H1 (cell line): ENCODE measurements around the gene SOX8. TPM values are rescaled to one million over a fixed set of nuclear protein-coding genes. Genes with fewer than 3 reads are reported as not detected.

ENCODE experiments used
- CTCF ChIA-PET: fragments of 300-600 bp; sonication (Branson Sonifier 250); formaldehyde crosslinking; loops from one replicate; lab custom pipeline; 2021; ENCODE audit not compliant: partially characterized antibody; lab: Charles Lee
- POLR2A ChIA-PET: fragments of 300-600 bp; sonication (Branson Sonifier 250); formaldehyde crosslinking; loops from one replicate; lab custom pipeline; 2021; ENCODE audit warnings: inconsistent platforms; ENCODE audit not compliant: partially characterized antibody; lab: Charles Lee
- DNase-seq, 2 experiments: peaks; one replicate each; pipeline versions ENCODE4 v3.0.0 to v3.0.0-alpha.2; 2010 to 2022; ENCODE audit warnings: low spot score in 2 of 2, low read depth in 1 of 2, mixed read lengths in 1 of 2
- FAIRE-seq: peaks from 2 replicates; lab custom pipeline; 2011; peaks lifted over from hg19 to GRCh38; lab: Jason Lieb, UNC
- H2AFZ ChIP-seq: 2 replicates; pipeline ENCODE4 v1.8.1; 2012; ENCODE audit warnings: low read length, inconsistent platforms
- H2AK5ac ChIP-seq: 2 replicates; pipeline ENCODE4 v1.6.1; 2013; ENCODE audit warnings: low read depth, low read length
- H2BK120ac ChIP-seq: replicated peaks from 2 replicates; pipeline ENCODE3; 2013; ENCODE audit warnings: low read depth, low read length, inconsistent platforms
- H2BK12ac ChIP-seq: 2 replicates; pipeline ENCODE4 v1.6.1; 2013; ENCODE audit warnings: low read depth, low read length
- H2BK15ac ChIP-seq: 2 replicates; pipeline ENCODE4 v1.6.1; 2013; ENCODE audit warnings: low read length
- H2BK20ac ChIP-seq: 2 replicates; pipeline ENCODE4 v1.6.1; 2013; ENCODE audit warnings: low read length
- H2BK5ac ChIP-seq: 2 replicates; pipeline ENCODE4 v1.6.1; 2013; ENCODE audit warnings: low read depth, low read length
- H3K14ac ChIP-seq: 2 replicates; pipeline ENCODE4 v1.6.1; 2013; ENCODE audit warnings: inconsistent platforms; ENCODE audit not compliant: insufficient read length
- H3K18ac ChIP-seq: 2 replicates; pipeline ENCODE4 v1.6.1; 2013; ENCODE audit warnings: low read length; ENCODE audit errors: extremely low read depth
- H3K23ac ChIP-seq: 2 replicates; pipeline ENCODE4 v1.6.1; 2013; ENCODE audit warnings: inconsistent platforms; ENCODE audit not compliant: insufficient read length
- H3K23me2 ChIP-seq: 2 replicates; pipeline ENCODE4 v1.6.1; 2013; ENCODE audit warnings: low read depth, low read length
- H3K27ac ChIP-seq: 2 replicates; pipeline ENCODE4 v1.6.1; 2011; ENCODE audit warnings: low read depth, low read length, inconsistent platforms
- H3K27me3 ChIP-seq, 4 experiments: replicated peaks in 1 of 4; 1 replicate in 1 of 4; 2 replicates in 3 of 4; pipeline versions ENCODE4 v1.6.1 to v1.8.1; 2011 to 2013; ENCODE audit warnings: low read length in 3 of 4, mild to moderate bottlenecking in 3 of 4, inconsistent platforms in 2 of 4, mixed read lengths in 2 of 4, moderate library complexity in 1 of 4; ENCODE audit not compliant: control insufficient read depth in 3 of 4, insufficient read depth in 3 of 4; ENCODE audit errors: extremely low read depth in 1 of 4
- H3K36me3 ChIP-seq, 4 experiments: 2 replicates each; pipeline versions ENCODE4 v1.6.1 to v1.8.1; 2011 to 2013; ENCODE audit warnings: mild to moderate bottlenecking in 4 of 4, low read length in 3 of 4, moderate library complexity in 2 of 4, control low read depth in 1 of 4, inconsistent platforms in 1 of 4; ENCODE audit not compliant: insufficient read depth in 4 of 4, control insufficient read depth in 2 of 4
- H3K4ac ChIP-seq: replicated peaks from 2 replicates; pipeline ENCODE3; 2013; ENCODE audit warnings: low read length, low read depth, mixed read lengths, inconsistent platforms; ENCODE audit not compliant: insufficient read length
- H3K4me1 ChIP-seq, 4 experiments: replicated peaks in 1 of 4; 1 replicate in 1 of 4; 2 replicates in 3 of 4; pipeline versions ENCODE4 v1.6.1 to v1.8.1; 2011 to 2013; ENCODE audit warnings: low read length in 3 of 4, inconsistent platforms in 2 of 4, mixed read lengths in 1 of 4; ENCODE audit not compliant: insufficient read depth in 4 of 4, control insufficient read depth in 3 of 4
- H3K4me2 ChIP-seq, 2 experiments: 2 replicates each; pipeline versions ENCODE4 v1.6.1 to v1.8.1; 2011 to 2013; ENCODE audit warnings: low read depth in 2 of 2, low read length in 2 of 2, control low read depth in 1 of 2, inconsistent platforms in 1 of 2, mild to moderate bottlenecking in 1 of 2; ENCODE audit not compliant: insufficient read depth in 1 of 2
- H3K4me3 ChIP-seq, 4 experiments: fragments of 200-600, 300-600 bp in 1 of 4; sonication (generic), shearing (Covaris generic), sonication (Bioruptor Twin) in 1 of 4; 2 replicates each; pipeline versions ENCODE4 v1.5.1 to v1.8.1; 2011 to 2016; ENCODE audit warnings: low read length in 4 of 4, low read depth in 3 of 4, control low read depth in 2 of 4, inconsistent platforms in 2 of 4, mild to moderate bottlenecking in 2 of 4, mixed read lengths in 1 of 4, moderate library complexity in 1 of 4; ENCODE audit not compliant: insufficient read depth in 2 of 4; ENCODE audit errors: extremely low read depth in 1 of 4
- H3K56ac ChIP-seq: replicated peaks from 2 replicates; pipeline ENCODE3; 2013; ENCODE audit warnings: low read depth, mild to moderate bottlenecking, mixed read lengths, low read length, inconsistent platforms; ENCODE audit not compliant: insufficient read length
- H3K79me1 ChIP-seq: 2 replicates; pipeline ENCODE4 v1.6.1; 2013; ENCODE audit warnings: low read depth, low read length, control low read depth
- H3K79me2 ChIP-seq, 2 experiments: 2 replicates each; pipeline versions ENCODE4 v1.6.1 to v1.8.1; 2012 to 2013; ENCODE audit warnings: low read length in 2 of 2, mild to moderate bottlenecking in 2 of 2, inconsistent platforms in 1 of 2; ENCODE audit not compliant: insufficient read depth in 2 of 2, control insufficient read depth in 1 of 2
- H3K9ac ChIP-seq, 4 experiments: replicated peaks in 1 of 4; 1 replicate in 1 of 4; 2 replicates in 3 of 4; pipeline versions ENCODE4 v1.6.1 to v1.8.1; 2011 to 2013; ENCODE audit warnings: low read depth in 3 of 4, low read length in 3 of 4, control low read depth in 2 of 4, mild to moderate bottlenecking in 2 of 4, moderate library complexity in 2 of 4, inconsistent platforms in 1 of 4; ENCODE audit errors: extremely low read depth in 1 of 4
- H3K9me3 ChIP-seq, 2 experiments: 2 replicates each; pipeline versions ENCODE4 v1.6.1 to v1.8.1; 2012 to 2013; ENCODE audit warnings: mild to moderate bottlenecking in 2 of 2, moderate library complexity in 2 of 2, control low read depth in 1 of 2, inconsistent platforms in 1 of 2, low read depth in 1 of 2, low read length in 1 of 2, mixed read lengths in 1 of 2; ENCODE audit not compliant: insufficient read depth in 2 of 2
- H4K20me1 ChIP-seq, 2 experiments: replicated peaks in 1 of 2; 2 replicates each; pipeline versions ENCODE3 to v1.8.1; 2011 to 2013; ENCODE audit warnings: inconsistent platforms in 2 of 2, low read length in 2 of 2, mild to moderate bottlenecking in 1 of 2; ENCODE audit not compliant: insufficient read depth in 2 of 2, control insufficient read depth in 1 of 2
- H4K5ac ChIP-seq: 2 replicates; pipeline ENCODE4 v1.6.1; 2013; ENCODE audit warnings: low read length, low read depth, mixed read lengths, inconsistent platforms; ENCODE audit not compliant: insufficient read length
- H4K8ac ChIP-seq: 2 replicates; pipeline ENCODE4 v1.8.0; 2013; ENCODE audit warnings: mild to moderate bottlenecking, moderate library complexity, low read length, inconsistent platforms; ENCODE audit not compliant: insufficient read depth; ENCODE audit errors: extremely low read depth
- H4K91ac ChIP-seq: replicated peaks from 2 replicates; pipeline ENCODE3; 2013; ENCODE audit warnings: low read length, mixed read lengths, inconsistent platforms; ENCODE audit not compliant: insufficient read length
- CBX5 ChIP-seq: fragments of 300-800, 300-1000 bp; sonication (generic); IDR thresholded peaks from 2 replicates; pipeline ENCODE4 v1.7.1; 2016; ENCODE audit warnings: antibody characterized with exemption, low read length, low read depth
- CBX8 ChIP-seq: fragments of 300-800, 300-1000 bp; sonication (generic); IDR thresholded peaks from 2 replicates; pipeline ENCODE4 v1.7.1; 2016; ENCODE audit warnings: low read depth, low read length, borderline replicate concordance
- CEBPB ChIP-seq: IDR thresholded peaks from 2 replicates; pipeline ENCODE4 v1.6.1; 2012; ENCODE audit warnings: low read depth, low read length
- EGR1 ChIP-seq: IDR thresholded peaks from 2 replicates; pipeline ENCODE4 v1.6.1; 2011; ENCODE audit warnings: low read depth, low read length, borderline replicate concordance
- GABPA ChIP-seq: IDR thresholded peaks from 2 replicates; pipeline ENCODE4 v1.6.1; 2011; ENCODE audit warnings: mild to moderate bottlenecking, low read length, moderate library complexity, borderline replicate concordance; ENCODE audit not compliant: insufficient read depth
- GTF2F1 ChIP-seq: IDR thresholded peaks from 2 replicates; pipeline ENCODE4 v1.6.1; 2012; ENCODE audit warnings: low read depth, low read length, improper control_type of control experiment, borderline replicate concordance
- KDM4A ChIP-seq: IDR thresholded peaks from one replicate; pipeline ENCODE4 v1.7.1; 2012; ENCODE audit warnings: low read depth, mild to moderate bottlenecking, moderate library complexity, low read length, inconsistent platforms; ENCODE audit not compliant: severe bottlenecking
- NRF1 ChIP-seq: IDR thresholded peaks from 2 replicates; pipeline ENCODE4 v1.6.1; 2011; ENCODE audit warnings: mild to moderate bottlenecking, low read depth, low read length, improper control_type of control experiment
- POLR2A ChIP-seq, 2 experiments: IDR thresholded peaks; 1 replicate in 1 of 2; 2 replicates in 1 of 2; pipeline ENCODE4 v1.6.1; 2011; ENCODE audit warnings: low read depth in 2 of 2, low read length in 2 of 2, mild to moderate bottlenecking in 2 of 2; ENCODE audit errors: control extremely low read depth in 1 of 2
- POU5F1 ChIP-seq: IDR thresholded peaks from 2 replicates; pipeline ENCODE4 v1.6.1; 2011; ENCODE audit warnings: low read depth, mild to moderate bottlenecking, low read length, moderate library complexity
- RFX5 ChIP-seq: IDR thresholded peaks from 2 replicates; pipeline ENCODE4 v1.6.1; 2011; ENCODE audit warnings: low read depth, low read length, improper control_type of control experiment, borderline replicate concordance
- TBP ChIP-seq: IDR thresholded peaks from 2 replicates; pipeline ENCODE4 v1.6.1; 2011; ENCODE audit warnings: low read depth, low read length, improper control_type of control experiment
- USF2 ChIP-seq: IDR thresholded peaks from 2 replicates; pipeline ENCODE4 v1.6.1; 2011; ENCODE audit warnings: low read length, improper control_type of control experiment
- WGBS, 2 experiments: shearing (Covaris generic) in 1 of 2; methylation state at CpG; one replicate each; pipeline versions ENCODE4 v1.1.6 to v1.1.7; 2013 to 2015; ENCODE audit warnings: low lambda C conversion rate in 2 of 2, mixed read lengths in 2 of 2, inconsistent platforms in 1 of 2, low coverage in 1 of 2, missing lambda C conversion rate in 1 of 2; ENCODE audit not compliant: insufficient replicate concordance in 2 of 2, insufficient coverage in 1 of 2, insufficient read length in 1 of 2; ENCODE audit errors: extremely low coverage in 1 of 2, missing lambda C conversion rate in 1 of 2; 5-methylcytosine and 5-hydroxymethylcytosine counted together
- polyA plus RNA-seq, 7 experiments: library from polyadenylated mRNA; depleted of rRNA in 3 of 7; stranded (reverse) in 5 of 7; unstranded in 2 of 7; fragments of >200 nt in 5 of 7; fragments of 200-250 nt in 2 of 7; gene quantifications; 1 replicate in 5 of 7; 2 replicates in 1 of 7; 4 replicates in 1 of 7; pipeline versions ENCODE4 v1.2.1 to v1.2.3, GENCODE V29; 2011 to 2013; ENCODE audit warnings: missing spikeins in 2 of 7, mixed read lengths in 2 of 7
- total RNA-seq: library from RNA; stranded (reverse); fragmentation: NEBNext Ultra II Directional; extraction: Animal tissue kit (Norgen Biotek cat#: 25700); gene quantifications from 2 replicates; pipeline ENCODE4 v1.2.1, GENCODE V29; 2021

SOX8 gene
- total and polyA plus RNA-seq, 2 of the 8 experiments (the other 6 are each of a cell fraction or from before 2014, with no cell fraction given): 2.2 to 5.7 TPM

GRCh38 chr16:1022466-1022865, 40.9 kb downstream of the SOX8 start:
- 89% methylated on average over 24 of the region's 24 CpGs; no CpG with 5 or more reads in 1 of the 2 experiments for WGBS, 2 experiments
- TF ChIP-seq USF2: no peak
- TF ChIP-seq CEBPB: no peak
- TF ChIP-seq RFX5: no peak
- TF ChIP-seq EGR1: no peak
- no peak for TF ChIP-seq POLR2A (IDR thresholded peaks at IDR 0.05; ENCODE audit: control extremely low read depth in 1 of 2, low read depth in 2 of 2, low read length in 2 of 2)
- no peak for TF ChIP-seq NRF1
- no peak for TF ChIP-seq POU5F1
- TF ChIP-seq TBP: no peak
- TF ChIP-seq GABPA: no peak
- TF ChIP-seq CBX8: no peak
- TF ChIP-seq CBX5: no peak
- no peak for TF ChIP-seq GTF2F1
- no peak for TF ChIP-seq KDM4A

More at GRCh38 chr16:1022466-1022865, 40.9 kb downstream of the SOX8 start:
- Histone ChIP-seq H3K9ac (no peak overlapping the region), H2BK20ac (no peak overlapping the region), H3K79me1 (no peaks in the 10 kb centered on the region), H4K91ac (no peak overlapping the region), H3K14ac (no peak overlapping the region), H3K56ac (no peak overlapping the region), H2BK15ac (no peak overlapping the region), H2AFZ (no peak overlapping the region), H2BK5ac (no peak overlapping the region), H3K4ac (no peak overlapping the region), H3K27me3 (no peaks in the 10 kb centered on the region), H2BK12ac (no peak overlapping the region), H3K4me1 (no peaks in the 10 kb centered on the region), H2BK120ac (no peak overlapping the region), H3K27ac (no peak overlapping the region), H3K4me3 (no peak overlapping the region), H3K4me2 (no peak overlapping the region), H4K5ac (no peak overlapping the region), H4K8ac (no peak overlapping the region), H3K23me2 (no peaks in the 10 kb centered on the region), H2AK5ac (no peak overlapping the region), H3K18ac (no peak overlapping the region), H3K79me2 (no peaks in the 10 kb centered on the region), H3K36me3 (no peaks in the 10 kb centered on the region), H3K23ac (no peak overlapping the region), H3K9me3 (peaks cover 4% of the 10 kb centered on the region in 2 experiments; a peak in 2 of 4 replicates), H4K20me1 (no peaks in the 10 kb centered on the region)
- FAIRE-seq: no peak
- POLR2A ChIA-PET: no interaction called here
- no peak for DNase-seq
- CTCF ChIA-PET: no interaction called here
